ENCODE measurements around the gene FAHD2A. TPM values are rescaled to one million over a fixed set of nuclear protein-coding genes. Genes with fewer than 3 reads are reported as not detected.
"Not testable (repeated sequence)": the region's sequence is repeated elsewhere in the genome, so short reads cannot be mapped to it uniquely, and the experiment has no call there.

FAHD2A gene
- polyA plus RNA-seq, 2 donors = 9.3 to 11.9 TPM

GRCh38 chr2:95427196-95427867 is 24.8 kb downstream of the FAHD2A start:
- not testable (repeated sequence) for H3K36me3 ChIP-seq (ENCODE audit: control insufficient read depth in 2 of 2, insufficient read depth in 2 of 2, low read length in 1 of 2); H3K27ac ChIP-seq (ENCODE audit: low read depth in 2 of 2, low read length in 1 of 2); H3K4me1 ChIP-seq (ENCODE audit: control insufficient read depth in 2 of 2, insufficient read depth in 2 of 2, low read length in 1 of 2); H3K27me3 ChIP-seq (ENCODE audit: control insufficient read depth in 1 of 2, insufficient read depth in 2 of 2, low read length in 2 of 2); H3K4me3 ChIP-seq (ENCODE audit: low read depth in 1 of 2, low read length in 2 of 2); H3K9me3 ChIP-seq (ENCODE audit: control insufficient read depth in 2 of 2, insufficient read depth in 1 of 2, low read depth in 1 of 2, low read length in 1 of 2)
- 21 to 47% methylated on average over 8 to 13 of the region's 30 CpGs for WGBS, 2 donors

- not testable (repeated sequence) for H3K4me1 ChIP-seq (ENCODE audit: control insufficient read depth in 2 of 2, insufficient read depth in 2 of 2, low read length in 1 of 2); H3K4me3 ChIP-seq (ENCODE audit: low read depth in 1 of 2, low read length in 2 of 2); H3K27me3 ChIP-seq (ENCODE audit: control insufficient read depth in 1 of 2, insufficient read depth in 2 of 2, low read length in 2 of 2); H3K9me3 ChIP-seq (ENCODE audit: control insufficient read depth in 2 of 2, insufficient read depth in 1 of 2, low read depth in 1 of 2, low read length in 1 of 2); H3K27ac ChIP-seq (ENCODE audit: low read depth in 2 of 2, low read length in 1 of 2); H3K36me3 ChIP-seq (ENCODE audit: control insufficient read depth in 2 of 2, insufficient read depth in 2 of 2, low read length in 1 of 2)
- WGBS, 2 donors = no CpG with 5 or more reads among the region's 8 CpGs
Measured at GRCh38 chr2:95429748-95430467, 27.4 kb downstream of the FAHD2A start.

GRCh38 chr2:95433373-95433772 is 30.9 kb downstream of the FAHD2A start:
- H3K27ac ChIP-seq (ENCODE audit: low read depth in 2 of 2, low read length in 1 of 2); H3K36me3 ChIP-seq (ENCODE audit: control insufficient read depth in 2 of 2, insufficient read depth in 2 of 2, low read length in 1 of 2); H3K9me3 ChIP-seq (ENCODE audit: control insufficient read depth in 2 of 2, insufficient read depth in 1 of 2, low read depth in 1 of 2, low read length in 1 of 2); H3K4me1 ChIP-seq (ENCODE audit: control insufficient read depth in 2 of 2, insufficient read depth in 2 of 2, low read length in 1 of 2); H3K27me3 ChIP-seq (ENCODE audit: control insufficient read depth in 1 of 2, insufficient read depth in 2 of 2, low read length in 2 of 2); H3K4me3 ChIP-seq (ENCODE audit: low read depth in 1 of 2, low read length in 2 of 2): not testable (repeated sequence)
- 78 to 86% methylated on average over 1 of the region's 4 CpGs for WGBS, 2 donors

- 90% methylated on average over 2 of the region's 2 CpGs; no CpG with 5 or more reads in 1 of the 2 donors for WGBS, 2 donors
- H3K36me3 ChIP-seq (ENCODE audit: control insufficient read depth in 2 of 2, insufficient read depth in 2 of 2, low read length in 1 of 2); H3K27ac ChIP-seq (ENCODE audit: low read depth in 2 of 2, low read length in 1 of 2); H3K4me3 ChIP-seq (ENCODE audit: low read depth in 1 of 2, low read length in 2 of 2); H3K4me1 ChIP-seq (ENCODE audit: control insufficient read depth in 2 of 2, insufficient read depth in 2 of 2, low read length in 1 of 2); H3K27me3 ChIP-seq (ENCODE audit: control insufficient read depth in 1 of 2, insufficient read depth in 2 of 2, low read length in 2 of 2); H3K9me3 ChIP-seq (ENCODE audit: control insufficient read depth in 2 of 2, insufficient read depth in 1 of 2, low read depth in 1 of 2, low read length in 1 of 2): not testable (repeated sequence)
Measured at GRCh38 chr2:95433973-95434372, 31.5 kb downstream of the FAHD2A start.

- not testable (repeated sequence) for H3K36me3 ChIP-seq (ENCODE audit: control insufficient read depth in 2 of 2, insufficient read depth in 2 of 2, low read length in 1 of 2); H3K4me1 ChIP-seq (ENCODE audit: control insufficient read depth in 2 of 2, insufficient read depth in 2 of 2, low read length in 1 of 2); H3K9me3 ChIP-seq (ENCODE audit: control insufficient read depth in 2 of 2, insufficient read depth in 1 of 2, low read depth in 1 of 2, low read length in 1 of 2); H3K4me3 ChIP-seq (ENCODE audit: low read depth in 1 of 2, low read length in 2 of 2); H3K27me3 ChIP-seq (ENCODE audit: control insufficient read depth in 1 of 2, insufficient read depth in 2 of 2, low read length in 2 of 2); H3K27ac ChIP-seq (ENCODE audit: low read depth in 2 of 2, low read length in 1 of 2)
- 30 to 31% methylated on average over 2 of the region's 3 CpGs for WGBS, 2 donors
Measured at GRCh38 chr2:95434507-95435076, 32.1 kb downstream of the FAHD2A start.

- H3K4me1 ChIP-seq (ENCODE audit: control insufficient read depth in 2 of 2, insufficient read depth in 2 of 2, low read length in 1 of 2); H3K27me3 ChIP-seq (ENCODE audit: control insufficient read depth in 1 of 2, insufficient read depth in 2 of 2, low read length in 2 of 2); H3K4me3 ChIP-seq (ENCODE audit: low read depth in 1 of 2, low read length in 2 of 2); H3K9me3 ChIP-seq (ENCODE audit: control insufficient read depth in 2 of 2, insufficient read depth in 1 of 2, low read depth in 1 of 2, low read length in 1 of 2); H3K36me3 ChIP-seq (ENCODE audit: control insufficient read depth in 2 of 2, insufficient read depth in 2 of 2, low read length in 1 of 2); H3K27ac ChIP-seq (ENCODE audit: low read depth in 2 of 2, low read length in 1 of 2): not testable (repeated sequence)
- WGBS, 2 donors = no CpG with 5 or more reads among the region's 30 CpGs
Measured at GRCh38 chr2:95435162-95435871, 32.8 kb downstream of the FAHD2A start.

GRCh38 chr2:95435872-95436209 is 33.3 kb downstream of the FAHD2A start:
- H3K9me3 ChIP-seq (ENCODE audit: control insufficient read depth in 2 of 2, insufficient read depth in 1 of 2, low read depth in 1 of 2, low read length in 1 of 2); H3K36me3 ChIP-seq (ENCODE audit: control insufficient read depth in 2 of 2, insufficient read depth in 2 of 2, low read length in 1 of 2); H3K4me1 ChIP-seq (ENCODE audit: control insufficient read depth in 2 of 2, insufficient read depth in 2 of 2, low read length in 1 of 2); H3K27ac ChIP-seq (ENCODE audit: low read depth in 2 of 2, low read length in 1 of 2); H3K4me3 ChIP-seq (ENCODE audit: low read depth in 1 of 2, low read length in 2 of 2); H3K27me3 ChIP-seq (ENCODE audit: control insufficient read depth in 1 of 2, insufficient read depth in 2 of 2, low read length in 2 of 2): not testable (repeated sequence)
- WGBS, 2 donors = 63 to 64% methylated on average over 3 of the region's 5 CpGs

- H3K27ac ChIP-seq (ENCODE audit: low read depth in 2 of 2, low read length in 1 of 2); H3K9me3 ChIP-seq (ENCODE audit: control insufficient read depth in 2 of 2, insufficient read depth in 1 of 2, low read depth in 1 of 2, low read length in 1 of 2); H3K27me3 ChIP-seq (ENCODE audit: control insufficient read depth in 1 of 2, insufficient read depth in 2 of 2, low read length in 2 of 2); H3K36me3 ChIP-seq (ENCODE audit: control insufficient read depth in 2 of 2, insufficient read depth in 2 of 2, low read length in 1 of 2); H3K4me3 ChIP-seq (ENCODE audit: low read depth in 1 of 2, low read length in 2 of 2); H3K4me1 ChIP-seq (ENCODE audit: control insufficient read depth in 2 of 2, insufficient read depth in 2 of 2, low read length in 1 of 2): not testable (repeated sequence)
- WGBS, 2 donors = no CpG with 5 or more reads among the region's 2 CpGs
Measured at GRCh38 chr2:95442474-95443099, 40.1 kb downstream of the FAHD2A start.

GRCh38 chr2:95445317-95445716 is 42.8 kb downstream of the FAHD2A start:
- H3K27ac ChIP-seq (ENCODE audit: low read depth in 2 of 2, low read length in 1 of 2); H3K4me3 ChIP-seq (ENCODE audit: low read depth in 1 of 2, low read length in 2 of 2); H3K4me1 ChIP-seq (ENCODE audit: control insufficient read depth in 2 of 2, insufficient read depth in 2 of 2, low read length in 1 of 2); H3K27me3 ChIP-seq (ENCODE audit: control insufficient read depth in 1 of 2, insufficient read depth in 2 of 2, low read length in 2 of 2); H3K9me3 ChIP-seq (ENCODE audit: control insufficient read depth in 2 of 2, insufficient read depth in 1 of 2, low read depth in 1 of 2, low read length in 1 of 2); H3K36me3 ChIP-seq (ENCODE audit: control insufficient read depth in 2 of 2, insufficient read depth in 2 of 2, low read length in 1 of 2): not testable (repeated sequence)
- WGBS, 2 donors = no CpG with 5 or more reads among the region's 2 CpGs
